Lower leg skin (tissue), 3 donors: Measurements from ENCODE around the gene MITD1.
"Not testable (repeated sequence)": the region's sequence is repeated elsewhere in the genome, so short reads cannot be mapped to it uniquely, and the experiment has no call there.

ENCODE experiments used
- POLR2A ChIP-seq, 2 donors: fragments of 450-650 bp; IDR thresholded peaks; one replicate each; pipeline ENCODE4 v1.6.1; 2016 to 2017; ENCODE audit warnings: antibody characterized with exemption in 2 of 2, mild to moderate bottlenecking in 1 of 2, moderate library complexity in 1 of 2
- TF ChIP-seq, protein P1 (sequence below), 3 donors: fragments of 450-650 bp; IDR thresholded peaks; one replicate each; pipeline ENCODE4 v1.5.1; 2016; ENCODE audit warnings: antibody characterized with exemption in 3 of 3, mild to moderate bottlenecking in 3 of 3, moderate library complexity in 2 of 3

DNA sequence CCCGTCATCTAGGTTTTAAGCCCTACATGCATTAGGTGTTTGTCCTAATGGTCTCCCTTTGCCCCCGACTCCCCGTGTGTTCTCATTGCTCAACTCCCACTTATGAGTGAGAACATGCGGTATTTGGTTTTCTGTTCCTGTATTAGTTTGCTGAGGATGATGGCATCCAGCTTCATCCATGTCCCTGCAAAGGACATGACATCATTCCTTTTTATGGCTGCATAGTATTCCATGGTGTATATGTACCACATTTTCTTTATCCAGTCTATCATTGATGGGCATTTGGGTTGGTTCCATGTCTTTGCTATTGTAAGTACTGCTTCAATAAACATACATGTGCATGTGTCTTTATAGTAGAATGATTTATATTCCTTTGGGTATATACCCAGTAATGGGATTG, 11.5 kb upstream of the MITD1 start:
- not testable (repeated sequence) for TF ChIP-seq POLR2A (IDR thresholded peaks at IDR 0.05)
- TF ChIP-seq, protein P1, sequence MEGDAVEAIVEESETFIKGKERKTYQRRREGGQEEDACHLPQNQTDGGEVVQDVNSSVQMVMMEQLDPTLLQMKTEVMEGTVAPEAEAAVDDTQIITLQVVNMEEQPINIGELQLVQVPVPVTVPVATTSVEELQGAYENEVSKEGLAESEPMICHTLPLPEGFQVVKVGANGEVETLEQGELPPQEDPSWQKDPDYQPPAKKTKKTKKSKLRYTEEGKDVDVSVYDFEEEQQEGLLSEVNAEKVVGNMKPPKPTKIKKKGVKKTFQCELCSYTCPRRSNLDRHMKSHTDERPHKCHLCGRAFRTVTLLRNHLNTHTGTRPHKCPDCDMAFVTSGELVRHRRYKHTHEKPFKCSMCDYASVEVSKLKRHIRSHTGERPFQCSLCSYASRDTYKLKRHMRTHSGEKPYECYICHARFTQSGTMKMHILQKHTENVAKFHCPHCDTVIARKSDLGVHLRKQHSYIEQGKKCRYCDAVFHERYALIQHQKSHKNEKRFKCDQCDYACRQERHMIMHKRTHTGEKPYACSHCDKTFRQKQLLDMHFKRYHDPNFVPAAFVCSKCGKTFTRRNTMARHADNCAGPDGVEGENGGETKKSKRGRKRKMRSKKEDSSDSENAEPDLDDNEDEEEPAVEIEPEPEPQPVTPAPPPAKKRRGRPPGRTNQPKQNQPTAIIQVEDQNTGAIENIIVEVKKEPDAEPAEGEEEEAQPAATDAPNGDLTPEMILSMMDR (IDR thresholded peaks at IDR 0.05) = not testable (repeated sequence)
